Measurements from ENCODE around the gene PRKAG1.
"Not testable (repeated sequence)": the region's sequence is repeated elsewhere in the genome, so short reads cannot be mapped to it uniquely, and the experiment has no call there.

PRKAG1 gene

DNA sequence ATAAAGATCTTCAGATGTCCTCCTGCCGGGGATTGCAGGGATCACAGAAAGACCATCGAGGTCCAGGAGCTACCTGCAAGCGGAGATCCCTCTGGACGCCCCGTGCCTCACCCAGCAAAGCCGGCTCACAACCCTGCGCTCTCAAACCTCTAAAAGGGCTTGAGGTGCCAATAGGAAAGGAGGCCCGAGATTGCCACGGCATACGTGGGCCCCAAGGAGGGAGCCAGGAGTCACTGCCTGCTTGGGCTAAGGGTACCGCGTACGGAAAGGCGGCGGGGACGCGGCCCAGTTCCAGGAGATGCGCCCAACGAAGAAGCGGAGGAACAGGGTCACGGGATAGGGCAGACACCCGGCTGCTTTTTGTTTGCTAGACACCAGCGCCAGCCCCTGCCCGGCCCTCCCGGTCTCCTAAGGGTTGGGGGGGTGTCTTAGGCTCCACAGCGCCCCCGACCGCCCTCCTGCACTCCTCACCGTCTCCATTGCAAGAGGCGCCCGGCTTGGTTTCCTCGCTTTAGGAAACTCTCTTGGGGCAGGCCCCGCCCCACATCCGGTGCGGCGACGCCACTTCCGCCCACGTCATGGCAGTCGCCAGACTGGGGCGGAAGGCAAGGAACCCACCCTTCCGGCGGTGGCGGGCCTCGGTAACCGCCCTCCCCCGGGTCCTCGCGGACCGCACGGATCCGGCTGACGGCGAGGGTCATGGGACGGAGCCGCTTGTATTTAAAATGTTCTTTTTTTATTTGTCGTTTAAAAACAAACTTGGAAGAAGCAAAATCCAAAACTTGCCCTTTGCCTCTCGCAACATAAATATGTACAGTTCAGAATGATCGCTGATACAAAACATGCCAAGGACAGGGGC lies at the start of gene PRKAG1:
Gene PRKAG1 (minus strand): TSS at position 516 of the 859 bp plus-strand sequence. CDS start 36 bp downstream, at position 480.
- DNase-seq = peak; percentile 98

DNA sequence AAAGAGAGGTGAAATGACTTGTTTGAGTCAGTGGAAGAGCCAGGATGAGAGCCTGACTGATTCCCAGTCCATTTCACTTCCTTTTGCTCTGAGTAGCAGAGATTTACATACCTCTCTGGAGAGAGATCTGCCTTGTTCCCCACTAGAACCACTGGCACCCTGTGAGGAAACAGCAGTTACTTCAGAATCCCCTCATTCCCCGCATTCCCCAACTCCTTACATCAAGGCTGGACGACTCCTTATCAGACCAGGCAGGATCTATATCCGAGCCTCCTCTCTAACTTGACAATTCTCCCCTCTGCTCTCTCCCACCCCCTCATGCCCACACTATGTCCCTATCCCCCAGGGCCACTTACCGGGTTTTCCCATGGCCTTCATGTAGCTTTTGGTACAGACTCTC lies 47.5 kb upstream of the PRKAG1 start:
- no peak for DNase-seq

DNA sequence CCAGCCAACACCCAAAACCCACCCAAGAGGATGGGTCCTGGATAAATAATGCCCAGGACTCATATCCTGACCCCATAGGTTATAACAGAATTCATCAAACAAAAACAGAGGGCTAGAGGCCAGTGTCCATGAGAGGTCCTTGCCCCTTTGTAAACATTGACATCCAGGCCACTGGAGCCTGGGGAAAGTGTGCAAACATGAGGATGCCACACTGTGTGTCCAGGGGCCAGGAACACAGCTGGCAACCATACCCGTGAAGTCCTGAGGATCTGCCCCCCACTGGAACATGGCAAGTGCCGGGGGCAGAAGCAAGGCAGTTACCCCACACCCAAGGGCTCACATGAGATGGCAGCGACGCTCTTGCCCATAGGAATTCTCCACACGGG lies 46.2 kb upstream of the PRKAG1 start:
- DNase-seq = no peak

DNA sequence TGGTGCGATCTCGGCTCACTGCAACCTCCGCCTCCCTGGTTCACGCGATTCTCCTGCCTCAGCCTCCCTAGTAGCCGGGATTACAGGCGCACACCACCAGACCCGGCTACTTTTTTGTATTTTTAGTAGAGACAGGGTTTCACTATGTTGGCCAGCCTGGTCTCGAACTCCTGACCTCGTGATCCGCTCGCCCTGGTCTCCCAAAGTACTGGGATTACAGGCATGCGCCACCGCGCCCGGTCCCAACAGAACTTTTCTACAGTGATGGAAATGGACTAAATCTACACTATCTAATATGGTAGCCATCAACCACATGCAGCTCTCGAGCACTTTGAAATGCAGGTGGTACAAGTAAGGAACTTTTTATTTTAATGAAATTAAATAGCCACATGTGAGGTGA lies 43.3 kb upstream of the PRKAG1 start:
- DNase-seq = not testable (repeated sequence)

DNA sequence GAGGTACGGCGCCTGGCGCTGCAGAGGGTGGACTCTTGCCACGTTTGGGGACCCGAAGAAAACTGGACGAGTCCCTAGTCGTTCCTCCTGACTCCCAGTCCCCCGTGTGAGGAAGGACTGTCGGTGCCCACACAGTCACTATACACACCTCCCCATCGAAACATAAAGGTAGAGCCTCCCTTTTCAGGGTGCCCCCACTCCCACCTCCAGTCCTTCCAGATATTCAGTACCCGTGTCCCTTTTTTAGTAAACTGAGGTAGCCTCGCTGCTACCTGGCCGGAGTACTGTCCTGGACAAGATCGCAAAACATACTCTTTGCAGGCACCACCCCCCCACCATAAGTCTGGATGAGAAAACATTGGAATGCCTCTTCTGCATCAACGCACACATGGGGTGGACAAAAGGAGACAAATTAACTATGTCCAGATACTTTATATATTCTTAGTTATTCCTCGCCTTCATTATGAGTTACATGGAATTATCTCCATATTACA lies 42.6 kb upstream of the PRKAG1 start:
- no peak for DNase-seq

DNA sequence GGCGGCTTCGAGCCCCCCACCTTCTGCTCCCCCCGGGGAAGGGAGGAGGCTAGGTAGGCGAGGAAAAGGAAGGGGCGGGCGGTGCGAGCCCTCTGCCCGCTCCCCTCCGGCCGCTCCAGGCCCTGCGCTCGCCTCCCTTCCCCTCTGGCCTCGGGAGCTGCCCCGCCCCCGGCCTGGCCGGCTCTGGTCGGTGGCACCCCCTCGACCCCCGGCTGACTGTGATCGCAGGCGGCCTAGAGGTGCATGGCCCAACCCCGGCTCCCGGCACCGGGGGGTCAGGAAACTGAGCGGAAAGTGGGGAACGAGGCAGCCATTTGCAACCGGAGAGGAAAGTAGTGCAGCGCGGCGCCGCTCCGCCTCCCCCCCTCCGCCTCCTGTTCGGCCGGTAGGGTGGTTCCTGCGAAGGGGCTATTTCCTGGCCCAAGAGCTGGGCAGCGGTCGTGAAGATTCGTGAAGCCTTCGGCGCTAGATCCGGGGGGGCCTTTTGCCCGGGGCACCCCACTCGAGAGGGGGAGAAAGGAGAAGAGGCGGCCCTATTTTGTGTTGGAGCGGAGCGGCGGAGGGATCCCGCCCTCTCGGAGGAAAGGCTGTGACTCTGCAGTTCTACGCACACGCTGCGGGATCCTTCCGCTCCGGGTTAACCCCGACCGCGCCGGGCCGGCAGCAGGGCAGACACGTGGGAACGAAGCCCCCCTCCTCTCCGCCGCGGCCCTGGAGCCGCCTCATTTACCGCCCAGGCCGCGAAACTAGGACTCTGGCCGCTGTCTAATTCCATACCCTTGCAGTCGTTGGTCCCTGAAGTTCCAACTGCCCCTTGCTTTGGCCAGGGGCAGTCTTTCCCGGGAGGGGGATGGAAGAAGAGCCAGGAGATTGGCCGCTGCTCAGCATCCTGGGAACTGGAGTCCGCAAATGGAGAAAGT lies 41.9 kb upstream of the PRKAG1 start, which contains the start of gene KMT2D:
Gene KMT2D (minus strand): TSS at position 558 of the 920 bp plus-strand sequence. CDS start 5,470 bp downstream, outside the sequence.
- peak; percentile 93 for DNase-seq

DNA sequence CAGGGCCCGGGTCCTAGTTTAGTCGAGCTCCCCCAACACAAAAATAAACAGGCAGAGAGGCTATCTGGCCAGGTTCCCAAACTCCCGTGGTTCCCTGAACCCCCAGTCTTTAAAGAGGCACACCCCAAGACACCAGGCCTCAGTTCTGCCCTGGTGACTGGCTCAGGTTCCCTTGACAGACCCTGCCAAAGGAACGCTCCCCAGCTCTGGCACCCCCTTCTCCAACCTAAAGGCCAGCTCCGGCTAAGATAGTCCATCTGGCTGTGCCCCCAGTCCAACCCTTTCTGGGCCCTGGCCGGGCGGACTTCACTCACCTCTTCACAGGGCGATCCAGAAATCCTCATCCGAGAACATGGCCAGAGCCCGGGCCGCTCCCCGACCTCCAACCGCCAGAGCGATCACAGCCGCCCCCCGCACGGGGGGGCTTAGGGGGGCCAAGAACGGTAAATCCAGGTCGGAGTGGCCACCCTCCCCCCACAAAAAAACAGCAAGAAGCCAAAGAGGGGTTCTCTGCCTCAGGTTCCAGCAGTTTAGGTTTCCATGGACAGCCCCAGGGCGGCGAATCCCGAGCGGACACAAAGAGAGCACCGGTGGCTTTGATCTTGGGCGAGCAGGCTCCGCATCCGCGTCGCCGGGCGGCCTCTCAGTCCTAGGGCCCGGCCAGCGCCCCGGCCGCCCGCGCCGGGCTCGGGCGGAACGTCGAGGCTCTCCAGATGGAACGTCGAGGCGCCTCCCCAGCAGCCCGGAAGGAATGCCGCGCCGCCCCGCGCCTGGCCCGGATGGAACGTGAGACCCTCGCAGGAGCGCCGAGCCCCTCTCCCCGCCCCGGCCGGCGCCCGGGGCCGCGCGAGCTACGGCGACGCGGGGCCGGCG lies 41.0 kb upstream of the PRKAG1 start:
- DNase-seq = peak; percentile 37

DNA sequence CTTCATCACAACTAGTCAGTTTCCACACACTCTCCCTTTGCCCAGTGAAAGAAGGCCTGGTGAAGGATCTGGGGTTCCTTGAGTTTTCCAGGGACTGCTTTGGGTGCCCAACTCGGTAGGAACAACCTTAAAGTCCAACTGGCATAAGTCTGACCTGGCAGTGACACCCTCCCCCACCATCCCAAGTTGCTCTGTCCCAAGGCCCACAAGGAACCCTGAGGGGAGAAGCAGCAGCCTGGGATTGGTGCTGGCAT lies 40.4 kb upstream of the PRKAG1 start:
- DNase-seq = no peak

DNA sequence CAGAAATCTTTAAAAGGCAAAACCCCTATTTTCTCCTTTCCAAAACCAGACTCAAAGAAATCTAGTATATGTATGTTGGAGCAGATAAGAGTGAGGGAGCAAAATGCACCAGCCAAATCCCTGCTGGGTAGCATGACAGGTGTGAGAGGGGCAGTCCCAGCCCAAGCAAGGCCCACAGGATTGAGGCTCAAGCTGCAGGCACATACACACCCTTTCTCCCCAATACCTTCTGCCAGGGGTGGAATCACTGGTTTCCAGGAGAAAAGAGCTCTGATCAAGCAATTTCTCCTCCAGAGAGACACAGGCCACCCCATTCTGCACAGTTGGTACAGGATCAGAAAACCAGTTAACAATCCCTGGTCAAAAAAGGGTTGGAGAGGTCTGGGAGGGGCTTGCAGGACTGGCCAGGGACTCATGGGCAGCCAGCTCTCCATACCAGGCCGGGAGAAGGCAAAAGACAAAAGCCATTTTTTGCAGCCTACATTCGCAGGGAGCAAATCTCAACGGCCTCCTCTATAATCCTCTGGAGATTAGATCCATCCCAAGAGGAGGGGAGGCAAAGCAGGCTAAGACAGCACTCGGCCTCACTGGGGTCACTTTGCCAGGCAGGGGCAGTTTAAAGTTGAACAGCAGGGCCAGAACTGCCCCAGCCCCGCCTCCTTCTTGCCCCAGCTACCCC lies 39.9 kb upstream of the PRKAG1 start:
- DNase-seq = no peak

DNA sequence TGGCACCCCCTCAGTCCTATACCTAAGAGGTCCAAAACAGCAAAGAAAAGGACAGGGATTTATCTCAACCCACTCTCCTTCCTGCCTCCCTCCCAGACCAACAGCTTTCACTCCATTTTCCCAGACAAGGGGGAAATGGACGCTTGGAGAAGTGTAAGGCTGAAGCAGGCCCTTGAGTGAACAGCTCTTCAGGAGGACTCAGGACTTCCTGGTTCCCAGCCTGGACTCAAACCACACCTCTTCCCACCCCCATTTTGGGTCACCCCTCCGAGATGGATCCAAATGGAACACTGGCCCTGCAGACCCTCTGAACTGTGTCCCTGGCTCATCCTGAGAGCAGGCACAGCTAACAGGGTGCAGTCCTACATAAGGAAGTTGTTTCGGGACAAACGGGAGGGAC lies 39.3 kb upstream of the PRKAG1 start:
- DNase-seq = no peak

DNA sequence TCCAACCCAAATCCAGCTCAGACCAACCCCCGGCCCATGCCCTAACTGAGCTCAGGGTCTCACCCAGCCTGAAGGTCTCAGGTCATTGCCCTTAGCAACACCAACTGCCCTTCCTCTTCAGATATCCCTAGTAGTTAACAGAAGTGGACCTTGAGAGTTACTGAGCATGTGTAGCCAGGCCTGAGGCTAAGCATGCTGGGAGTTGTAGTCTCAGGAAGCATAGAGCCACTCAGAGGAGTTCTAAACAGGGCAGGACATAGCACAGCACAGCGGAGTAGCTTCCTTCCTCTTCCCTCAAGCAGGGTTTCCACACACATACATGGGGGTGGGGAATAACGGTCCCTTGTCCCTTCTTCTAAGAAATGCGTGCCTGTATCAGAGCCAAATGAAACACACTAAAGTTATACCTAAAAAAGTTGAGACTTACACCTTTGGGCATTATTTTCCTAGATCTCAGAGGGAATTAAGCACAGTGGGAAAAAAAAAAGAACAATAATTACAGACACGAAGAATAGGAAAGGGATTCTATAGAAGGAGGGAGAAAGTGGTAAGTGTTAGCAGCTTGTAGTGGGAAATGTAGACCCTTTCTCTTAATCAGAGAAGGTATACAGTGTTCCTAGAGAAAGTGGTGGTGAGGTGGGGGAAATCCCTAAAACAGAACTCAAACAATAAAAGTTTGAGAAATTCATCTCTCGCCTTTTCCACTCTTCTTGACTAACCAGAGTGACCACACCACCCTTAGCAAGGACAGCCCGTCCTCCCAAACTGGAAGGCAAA lies 37.6 kb upstream of the PRKAG1 start:
- peak; percentile 83 for DNase-seq

DNA sequence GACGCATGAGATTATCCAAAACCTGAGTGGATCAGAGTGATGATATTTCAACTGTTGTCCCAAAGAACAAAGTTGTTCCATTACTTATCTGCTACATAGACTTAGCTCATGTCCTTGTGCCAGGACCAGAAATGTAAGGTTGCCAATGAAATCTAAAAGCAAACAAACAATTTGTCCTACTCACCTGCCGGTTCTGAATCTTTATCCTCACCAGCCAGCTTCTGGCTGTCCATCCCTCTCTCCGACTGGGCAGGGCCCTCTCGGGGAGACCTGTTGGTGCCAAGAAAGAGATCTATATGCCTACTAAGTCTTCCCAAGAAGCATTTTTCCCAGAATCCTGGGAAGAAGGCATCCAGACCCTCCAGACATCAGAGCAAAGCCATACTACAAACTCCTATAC lies 36.5 kb upstream of the PRKAG1 start:
- DNase-seq = no peak

DNA sequence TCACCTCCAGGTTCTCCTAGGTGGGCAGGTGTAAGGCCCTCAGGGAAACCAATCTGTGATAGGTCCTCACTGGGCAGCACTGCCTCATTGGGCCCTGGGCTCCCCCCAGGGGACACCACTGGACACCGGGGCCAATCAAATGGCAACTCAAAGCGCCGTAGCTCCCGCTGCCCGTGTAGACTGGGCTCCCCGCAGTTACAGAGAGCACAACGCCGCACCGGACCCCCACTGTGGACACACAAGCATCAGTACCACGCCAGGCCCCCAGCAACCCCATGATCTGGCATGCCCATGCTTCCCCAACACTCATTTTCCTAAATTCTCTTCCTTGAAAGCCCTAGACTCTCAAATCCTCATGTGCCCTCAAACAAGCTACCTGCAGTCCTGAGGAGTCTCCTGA lies 35.9 kb upstream of the PRKAG1 start:
- DNase-seq = no peak

DNA sequence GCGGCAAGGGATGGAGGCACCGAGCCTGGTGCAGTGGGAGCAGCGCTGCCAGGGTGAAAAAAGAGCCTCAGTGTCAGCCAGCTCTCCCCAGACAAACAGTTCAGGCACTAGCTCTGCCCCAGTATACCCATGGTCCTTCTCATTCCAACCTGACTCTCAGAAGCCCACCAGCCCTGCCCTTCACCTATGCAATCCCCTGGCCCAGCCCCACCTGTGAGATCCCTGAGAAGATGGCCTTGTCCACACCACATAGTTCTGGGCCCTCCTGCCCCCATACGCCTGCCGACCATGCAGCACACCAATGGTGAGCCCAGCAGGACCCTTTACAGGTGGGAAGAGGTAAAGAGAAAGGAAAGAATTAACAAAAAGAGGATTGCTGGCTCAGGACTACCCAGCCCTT lies 35.5 kb upstream of the PRKAG1 start:
- DNase-seq = no peak

DNA sequence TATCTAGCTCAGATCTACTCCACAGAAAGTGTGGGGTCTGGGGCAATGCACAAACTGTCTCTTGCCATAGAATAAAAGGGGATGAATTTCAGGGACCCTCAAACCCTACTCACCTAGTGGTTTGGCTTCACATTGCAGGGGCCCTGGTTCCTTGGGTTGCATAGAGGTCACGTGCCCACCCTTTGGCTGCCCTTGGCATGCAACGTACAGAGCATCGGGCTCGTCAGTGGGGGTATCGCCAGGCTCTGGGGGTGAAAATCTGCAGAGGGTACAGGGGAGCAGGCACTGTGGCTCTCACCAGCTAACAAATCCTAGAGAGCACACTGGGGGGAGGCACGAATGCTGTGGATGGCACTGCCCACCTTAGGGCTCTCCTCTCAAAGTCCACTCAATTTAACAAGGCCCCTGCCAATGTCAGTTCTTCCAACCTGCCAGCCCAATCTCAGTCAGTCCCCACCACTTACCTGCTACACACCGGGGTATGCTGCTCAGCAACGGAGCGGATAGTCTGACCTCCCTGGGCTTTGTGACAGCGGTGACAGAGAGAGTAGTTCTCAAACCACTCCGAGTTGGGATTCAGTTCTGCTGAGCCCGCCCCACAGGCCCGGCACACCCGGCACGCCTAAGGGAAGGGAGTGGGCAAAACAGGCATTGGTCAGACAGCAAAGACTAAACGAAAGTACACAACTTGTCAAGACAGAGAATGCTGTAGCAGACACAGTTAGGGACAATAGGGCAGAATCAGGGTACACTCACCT lies 34.1 kb upstream of the PRKAG1 start:
- DNase-seq = no peak

DNA sequence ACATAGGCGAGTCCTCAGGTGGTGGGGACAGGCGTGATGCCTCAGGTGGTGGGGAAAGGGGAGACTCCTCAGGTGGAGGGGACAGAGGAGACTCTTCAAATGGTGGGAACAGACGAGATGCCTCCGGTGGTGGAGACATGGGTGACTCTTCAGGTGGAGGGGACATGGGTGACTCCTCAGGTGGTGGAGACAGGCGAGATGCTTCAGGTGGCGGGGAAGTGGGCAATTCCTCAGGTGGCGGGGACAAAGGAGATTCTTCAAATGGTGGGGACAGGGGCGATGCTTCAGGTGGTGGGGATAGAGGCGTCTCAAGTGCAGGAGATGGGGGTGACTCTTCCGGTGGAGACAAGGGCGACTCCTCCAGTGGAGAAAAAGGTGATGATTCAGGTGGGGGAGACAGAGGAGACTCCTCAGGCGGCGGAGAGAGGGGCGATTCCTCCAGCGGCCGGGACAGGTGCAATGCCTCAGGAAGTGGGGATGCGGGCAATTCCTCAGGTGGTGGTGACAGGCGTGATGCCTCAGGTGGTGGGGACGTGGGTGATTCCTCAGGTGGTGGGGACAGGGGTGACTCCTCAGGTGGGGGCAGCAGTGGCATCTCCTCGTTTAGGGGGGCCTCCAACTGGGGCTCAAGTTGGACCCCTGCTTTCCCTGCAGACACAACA lies 33.3 kb upstream of the PRKAG1 start:
- DNase-seq = no peak

DNA sequence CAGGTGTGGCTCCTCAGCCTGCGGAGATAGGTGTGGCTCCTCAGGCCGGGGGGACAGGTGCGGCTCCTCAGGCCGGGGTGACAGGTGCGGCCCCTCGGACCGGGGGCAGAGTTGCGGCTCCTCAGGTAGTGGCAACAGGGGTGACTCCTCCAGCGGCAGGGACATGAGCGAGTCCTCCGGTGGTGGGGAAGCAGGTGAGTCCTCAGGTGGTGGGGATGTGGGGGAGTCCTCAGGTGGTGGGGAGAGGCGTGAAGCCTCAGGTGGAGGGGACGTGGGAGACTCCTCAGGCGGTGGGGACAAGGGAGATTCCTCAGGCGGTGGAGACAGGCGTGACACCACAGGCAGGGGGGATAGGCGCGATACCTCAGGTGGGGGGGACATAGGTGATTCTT lies 32.8 kb upstream of the PRKAG1 start:
- DNase-seq = no peak

DNA sequence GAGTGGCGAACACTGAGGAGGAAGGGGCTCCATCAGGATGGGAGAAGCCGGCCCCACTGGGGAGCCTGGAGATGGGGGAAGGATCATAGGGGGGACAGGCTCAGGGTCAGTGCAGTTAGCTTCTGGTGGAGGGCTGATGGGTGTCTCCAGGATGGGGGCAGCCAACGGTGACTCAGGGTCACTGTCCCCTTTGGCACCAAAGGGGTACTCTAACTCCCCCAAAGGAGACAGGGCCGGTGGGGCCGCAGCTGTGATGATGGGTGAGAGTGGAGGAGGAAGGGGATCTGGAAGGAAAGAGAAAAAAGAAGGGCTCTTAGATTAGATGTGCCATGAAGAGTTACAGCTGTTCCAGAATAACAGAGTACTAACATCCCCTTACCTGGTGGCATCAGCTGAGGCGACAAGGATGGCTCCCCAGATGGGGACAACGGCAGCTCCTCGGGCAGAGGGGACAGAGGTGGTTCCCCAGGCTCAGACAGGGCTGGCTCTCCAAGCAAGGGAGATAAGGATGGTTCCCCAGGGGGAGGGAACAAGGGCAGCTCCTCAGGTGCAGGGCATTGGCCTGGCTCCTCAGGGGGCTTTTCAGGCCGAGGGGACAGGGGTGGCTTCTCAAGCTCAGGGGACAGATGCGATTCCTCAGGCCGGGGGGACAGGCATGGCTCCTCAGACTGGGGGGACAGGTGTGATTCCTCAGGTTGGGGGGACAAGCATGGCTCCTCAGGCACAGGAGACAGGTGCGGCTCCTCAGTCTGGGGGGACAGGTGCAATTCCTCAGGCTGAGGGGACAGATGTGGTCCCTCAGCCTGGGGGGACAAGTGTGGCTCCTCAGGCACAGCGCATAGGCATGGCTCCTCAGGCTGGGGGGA lies 32.2 kb upstream of the PRKAG1 start:
- DNase-seq = no peak

All from activated CD4-positive, alpha-beta T cell treated with anti-CD3 and anti-CD28 coated beads, Interleukin-2, Interleukin-6, amounts not matched to agents 100 ng/mL and 50 ng/mL, durations not matched to agents 16 hours and 8 hours (primary cell).